Peyer's patch (tissue), 4 donors: ENCODE results near the gene GPC3.
"Not testable (repeated sequence)": the region's sequence is repeated elsewhere in the genome, so short reads cannot be mapped to it uniquely, and the experiment has no call there.

Source experiments
- POLR2A ChIP-seq, 2 donors: fragments of 450-650 bp; IDR thresholded peaks; one replicate each; pipeline ENCODE4 v1.5.1; 2017; ENCODE audit warnings: antibody characterized with exemption in 2 of 2, mild to moderate bottlenecking in 2 of 2, moderate library complexity in 2 of 2
- TF ChIP-seq, protein P1 (sequence below), 6 experiments: fragments of 450-650 bp in 4 of 6; fragments of 200-600 bp in 2 of 6; sonication (generic) in 1 of 6; IDR thresholded peaks; one replicate each; pipeline ENCODE4 v1.5.1; 2017 to 2019; ENCODE audit warnings: antibody characterized with exemption in 6 of 6, mild to moderate bottlenecking in 3 of 6, moderate library complexity in 1 of 6

GRCh38 chrX:133621384-133621783, 364.0 kb downstream of the GPC3 start:
- TF ChIP-seq, protein P1, sequence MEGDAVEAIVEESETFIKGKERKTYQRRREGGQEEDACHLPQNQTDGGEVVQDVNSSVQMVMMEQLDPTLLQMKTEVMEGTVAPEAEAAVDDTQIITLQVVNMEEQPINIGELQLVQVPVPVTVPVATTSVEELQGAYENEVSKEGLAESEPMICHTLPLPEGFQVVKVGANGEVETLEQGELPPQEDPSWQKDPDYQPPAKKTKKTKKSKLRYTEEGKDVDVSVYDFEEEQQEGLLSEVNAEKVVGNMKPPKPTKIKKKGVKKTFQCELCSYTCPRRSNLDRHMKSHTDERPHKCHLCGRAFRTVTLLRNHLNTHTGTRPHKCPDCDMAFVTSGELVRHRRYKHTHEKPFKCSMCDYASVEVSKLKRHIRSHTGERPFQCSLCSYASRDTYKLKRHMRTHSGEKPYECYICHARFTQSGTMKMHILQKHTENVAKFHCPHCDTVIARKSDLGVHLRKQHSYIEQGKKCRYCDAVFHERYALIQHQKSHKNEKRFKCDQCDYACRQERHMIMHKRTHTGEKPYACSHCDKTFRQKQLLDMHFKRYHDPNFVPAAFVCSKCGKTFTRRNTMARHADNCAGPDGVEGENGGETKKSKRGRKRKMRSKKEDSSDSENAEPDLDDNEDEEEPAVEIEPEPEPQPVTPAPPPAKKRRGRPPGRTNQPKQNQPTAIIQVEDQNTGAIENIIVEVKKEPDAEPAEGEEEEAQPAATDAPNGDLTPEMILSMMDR (IDR thresholded peaks at IDR 0.05): not testable (repeated sequence)
- TF ChIP-seq POLR2A (IDR thresholded peaks at IDR 0.05): not testable (repeated sequence)
